GF-D8 (cell line): ENCODE measurements around the gene NECTIN4.
"Not testable (repeated sequence)": the region's sequence is repeated elsewhere in the genome, so short reads cannot be mapped to it uniquely, and the experiment has no call there.

ENCODE experiments used
- DNase-seq: peaks from one replicate; lab custom pipeline; 2025; lab: John Stamatoyannopoulos, UW

Gene NECTIN4

DNA sequence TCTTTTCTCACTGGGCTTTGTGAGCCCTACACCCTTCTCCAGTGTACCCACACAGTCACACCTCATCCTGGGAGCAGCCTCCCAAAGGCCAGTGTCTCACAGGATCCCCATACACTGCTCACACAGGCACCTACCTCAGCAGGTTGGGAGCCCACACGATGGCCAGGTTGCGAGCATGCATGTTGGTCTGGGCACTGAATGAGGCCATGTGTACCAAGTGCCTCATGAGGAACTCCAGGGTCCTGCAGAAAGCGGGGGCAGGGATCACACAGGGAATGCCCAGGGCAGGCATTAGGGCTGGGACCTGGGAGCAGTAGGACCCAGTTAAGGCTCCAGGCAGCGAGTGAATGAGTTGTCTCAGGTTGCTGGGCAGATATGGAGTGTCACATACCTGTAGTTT lies 35.1 kb downstream of the NECTIN4 start:
- no peak for DNase-seq

DNA sequence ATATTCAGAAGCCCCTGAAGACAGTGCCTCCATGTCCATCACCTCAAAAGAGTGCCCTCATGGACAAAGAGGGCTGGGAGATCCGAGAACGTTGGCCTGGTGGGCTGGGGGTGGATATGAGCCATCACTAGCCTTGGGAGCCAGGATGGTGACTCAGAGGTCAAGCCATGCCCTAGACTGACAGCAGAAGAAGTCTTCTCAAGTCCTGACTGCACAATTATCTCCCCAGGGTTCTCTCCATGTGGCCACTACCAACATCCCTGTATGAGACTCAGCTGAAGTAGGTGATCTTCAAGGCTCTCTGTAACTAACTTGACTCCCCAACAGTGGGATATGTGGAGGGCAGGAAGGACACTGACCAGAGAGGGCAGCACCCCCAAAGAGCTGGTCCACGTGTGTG lies 36.5 kb downstream of the NECTIN4 start:
- no peak for DNase-seq

DNA sequence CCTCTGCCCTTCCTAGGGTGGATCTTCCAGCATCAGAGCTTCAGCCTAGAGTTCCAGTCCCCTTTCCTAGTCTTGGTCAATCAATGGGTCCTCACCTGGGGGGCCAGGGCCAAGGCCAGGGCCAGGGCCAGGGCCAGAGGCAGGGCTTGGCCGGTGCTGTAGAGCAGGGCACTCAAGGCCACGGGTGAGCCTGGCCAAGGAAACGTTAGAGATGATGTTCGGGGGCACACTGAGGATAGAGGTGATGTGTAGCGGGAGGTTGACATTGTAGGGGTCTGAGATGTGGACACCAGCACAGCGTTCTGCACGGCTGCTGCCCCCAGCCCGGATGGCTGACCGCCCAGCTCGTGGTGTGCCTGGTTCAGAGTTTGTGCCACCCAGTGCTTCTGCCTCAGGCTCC lies 38.1 kb downstream of the NECTIN4 start:
- DNase-seq = no peak

DNA sequence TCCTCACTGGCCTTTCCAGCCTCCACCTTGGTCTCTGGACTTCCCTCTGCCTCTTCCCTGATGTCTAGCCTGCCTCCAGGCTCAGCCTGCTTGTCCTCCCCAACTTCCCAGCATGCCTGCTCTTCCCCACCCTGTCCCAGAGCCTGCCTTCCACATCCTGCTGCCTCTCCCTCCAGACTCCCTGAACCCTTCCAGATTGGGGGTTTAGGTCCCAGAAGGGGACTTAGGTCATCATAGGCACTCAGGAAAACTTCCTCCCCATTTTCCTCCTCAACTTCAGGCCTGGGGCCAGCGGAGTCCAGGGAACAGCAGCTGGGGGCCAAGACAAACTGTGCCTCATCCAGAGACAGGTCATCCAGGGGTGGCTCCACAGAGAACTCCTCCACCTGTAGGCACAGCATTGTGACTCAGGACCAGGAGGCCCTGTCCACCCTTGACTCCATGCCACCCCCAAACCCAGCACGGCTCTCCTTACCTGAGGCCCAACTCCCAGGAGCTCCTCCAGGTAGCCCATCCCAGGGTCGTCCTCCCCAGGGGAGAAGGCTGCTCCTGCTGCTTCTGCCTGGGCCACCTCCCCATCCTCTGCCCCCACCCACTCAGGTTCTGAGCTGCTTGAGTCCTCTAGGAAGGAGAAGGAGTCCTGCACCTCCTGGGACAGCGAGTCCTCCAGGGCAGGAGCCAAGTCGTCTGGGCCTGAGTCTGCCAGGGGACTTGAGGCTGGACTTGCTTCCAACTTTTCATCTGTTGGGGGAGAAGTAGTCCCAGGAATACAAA lies 40.2 kb downstream of the NECTIN4 start:
- DNase-seq = no peak

DNA sequence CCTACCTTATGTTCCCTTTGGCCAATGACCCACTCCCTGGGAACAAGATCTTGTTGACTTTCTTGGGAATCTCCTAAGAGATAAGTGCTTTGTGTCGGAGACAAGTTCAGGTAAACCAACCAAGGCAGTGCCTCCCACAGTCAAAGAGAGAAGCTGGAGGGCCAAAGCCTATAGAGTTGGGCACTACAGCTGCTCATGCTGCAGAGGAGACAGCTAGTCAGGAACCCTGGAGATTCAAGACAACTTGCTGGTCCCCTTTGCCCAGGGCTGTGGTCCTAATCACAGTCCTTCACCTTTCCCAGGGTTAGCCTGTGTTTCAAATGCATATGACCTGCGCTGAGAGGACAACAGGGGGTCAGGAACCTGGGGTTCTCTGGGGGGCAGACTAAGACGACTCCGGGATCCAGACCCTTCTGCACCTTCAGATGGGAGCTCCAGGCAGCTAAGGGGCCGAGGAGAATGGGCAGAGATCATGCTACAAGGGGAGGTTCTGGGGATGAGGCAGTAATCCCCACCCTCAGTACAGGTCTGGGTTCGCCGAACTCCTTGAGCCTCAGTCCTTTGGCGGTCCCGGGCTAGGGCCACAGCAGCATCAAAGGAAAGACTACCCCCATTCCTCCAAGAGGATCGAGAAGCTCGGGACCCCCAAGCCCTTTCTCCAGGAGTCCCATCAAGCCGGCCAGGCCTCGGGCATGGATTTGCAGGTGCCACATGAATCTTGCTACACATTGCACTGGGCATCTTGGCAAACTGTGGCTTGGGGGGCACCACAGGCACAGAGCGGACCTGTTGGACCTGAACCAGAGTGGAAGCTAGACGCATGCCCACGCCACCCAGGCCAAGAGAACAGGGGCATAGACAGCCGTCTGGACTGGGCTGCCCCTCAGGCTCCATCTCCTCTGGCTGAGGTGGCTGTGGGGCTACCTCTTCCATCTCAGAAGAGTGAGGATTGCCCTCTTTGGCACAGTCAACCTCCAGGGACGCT lies 41.6 kb downstream of the NECTIN4 start:
- DNase-seq = no peak

DNA sequence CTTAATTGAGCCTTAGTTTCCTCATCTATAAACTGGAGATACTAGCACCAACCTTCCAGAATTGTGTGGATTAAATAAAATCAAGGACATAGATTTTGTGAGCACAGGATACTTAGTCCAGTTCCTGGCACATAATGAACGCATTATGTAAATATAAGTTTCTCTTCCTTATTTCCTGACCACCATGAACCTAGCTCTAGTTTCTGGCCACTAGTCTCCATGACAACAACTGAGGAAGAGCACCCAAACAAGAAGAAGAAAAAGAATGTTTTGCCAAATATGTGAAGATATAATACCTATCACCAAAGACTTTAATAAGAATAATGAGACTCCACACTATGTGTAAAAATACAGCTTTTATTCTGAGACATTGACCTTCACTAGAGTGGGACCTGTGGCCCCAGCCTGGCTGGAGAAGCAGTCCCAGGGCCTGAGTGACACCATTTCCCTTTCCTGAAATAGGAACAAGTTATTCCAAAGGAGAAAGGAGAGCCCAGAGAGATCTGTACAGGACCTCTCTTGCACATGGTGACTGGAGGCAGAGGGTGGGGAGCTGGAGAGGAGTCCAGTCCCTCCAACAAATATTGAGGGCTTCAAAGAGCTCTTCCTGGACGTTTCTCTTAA lies 42.6 kb downstream of the NECTIN4 start:
- peak; percentile 22 for DNase-seq

DNA sequence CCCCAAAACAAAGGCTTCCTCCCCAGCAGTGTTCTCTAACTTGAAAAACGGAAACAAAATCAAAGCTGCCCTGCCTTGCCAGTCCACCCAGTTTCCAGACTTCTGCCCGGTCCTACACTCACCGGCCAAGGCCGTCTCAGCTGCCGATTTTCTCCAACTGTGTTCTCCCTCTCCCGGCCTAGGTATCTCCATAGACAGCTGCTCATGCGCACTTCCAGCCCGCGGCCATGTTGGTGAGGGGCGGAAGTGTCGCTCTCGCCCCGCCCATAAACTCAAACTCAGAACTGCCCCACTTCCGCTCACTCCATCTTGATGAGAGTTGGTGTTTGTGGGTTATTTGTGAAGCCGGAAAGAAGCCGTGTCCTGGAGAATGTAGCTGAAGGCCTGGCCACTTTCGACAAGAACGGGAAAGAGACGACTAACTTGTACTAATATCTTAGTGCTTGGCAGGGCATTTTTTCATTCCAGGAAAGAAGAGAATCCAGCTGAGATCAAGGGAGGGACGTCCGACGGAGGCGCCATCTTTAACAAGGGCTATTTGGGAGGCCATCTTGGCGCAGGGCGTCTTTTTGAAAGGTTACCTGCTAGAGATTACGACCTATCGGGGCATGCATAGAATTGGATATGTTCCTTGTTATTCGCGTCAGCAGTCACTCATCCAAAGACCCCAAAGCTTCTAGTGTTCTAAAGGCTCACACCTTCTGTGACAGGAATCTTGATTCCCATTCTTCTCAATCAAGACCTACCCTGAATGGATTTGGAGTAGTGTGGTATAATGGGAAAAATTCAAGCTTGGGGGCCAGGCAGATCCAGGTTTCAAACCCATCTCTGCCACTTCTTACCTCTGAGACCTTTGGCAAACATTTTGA lies 43.4 kb downstream of the NECTIN4 start, which contains the start of gene USF1:
TSS of gene USF1 (minus strand) at position 242 of the 869 bp plus-strand sequence. CDS start 2,702 bp downstream, outside the sequence.
- DNase-seq = peak; percentile 78

DNA sequence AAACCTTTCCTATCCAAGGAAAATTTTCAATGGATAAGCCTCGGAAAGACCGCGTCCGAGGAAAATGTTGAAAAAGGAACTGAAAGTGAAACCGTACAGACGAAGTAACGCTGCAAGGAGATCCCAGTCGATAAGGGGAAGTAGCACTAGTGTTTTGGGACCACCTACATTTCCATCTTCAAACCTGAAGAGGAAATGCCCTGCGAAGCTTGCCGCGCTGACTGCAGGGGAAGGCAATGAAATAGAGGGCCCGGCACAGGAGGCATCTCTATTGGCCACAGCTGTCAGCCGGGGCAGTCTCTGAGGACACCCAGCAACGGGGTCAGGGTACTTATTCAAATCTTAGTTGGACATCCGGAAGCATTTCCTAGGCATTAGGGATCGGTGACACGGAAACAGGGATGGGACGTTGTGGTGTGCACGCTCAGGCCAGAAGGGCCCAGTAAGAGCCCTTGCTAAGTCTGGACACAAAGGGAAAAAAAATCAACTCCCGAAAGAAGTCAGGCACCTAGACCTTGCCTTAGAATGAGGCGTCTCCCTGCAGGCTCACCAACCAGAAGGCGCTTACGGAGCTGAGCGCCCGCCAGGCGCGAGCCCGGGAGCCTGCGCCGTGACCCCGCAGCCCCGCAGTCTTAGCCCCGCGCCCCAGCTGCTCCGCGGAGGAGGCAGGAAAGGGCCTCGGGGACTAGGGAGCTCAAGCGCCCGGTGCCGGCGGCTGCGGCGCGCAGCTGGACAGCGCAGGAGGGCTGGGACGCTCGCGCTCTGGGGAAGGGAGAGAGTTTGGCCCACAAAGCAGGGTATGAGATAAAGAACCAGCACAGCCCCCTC lies 44.2 kb downstream of the NECTIN4 start:
- DNase-seq = peak; percentile 77

DNA sequence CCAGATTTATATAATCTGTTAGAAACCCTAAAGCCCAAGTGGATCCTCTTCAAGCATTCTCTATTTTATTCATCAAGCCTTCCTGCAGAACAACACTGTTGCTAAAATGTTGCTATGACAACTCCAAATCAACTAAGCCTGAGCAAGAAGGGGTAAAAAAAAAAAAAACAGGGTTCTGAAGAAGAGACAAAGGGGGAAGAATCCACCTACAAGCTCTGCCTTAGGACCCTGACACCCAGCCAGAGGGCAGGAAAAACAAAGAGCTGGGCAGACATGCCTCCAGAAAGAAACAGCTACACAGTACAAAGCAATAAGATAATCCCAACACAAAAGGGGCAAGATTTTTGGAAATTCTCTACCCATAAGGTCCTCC lies 44.8 kb downstream of the NECTIN4 start:
- no peak for DNase-seq

DNA sequence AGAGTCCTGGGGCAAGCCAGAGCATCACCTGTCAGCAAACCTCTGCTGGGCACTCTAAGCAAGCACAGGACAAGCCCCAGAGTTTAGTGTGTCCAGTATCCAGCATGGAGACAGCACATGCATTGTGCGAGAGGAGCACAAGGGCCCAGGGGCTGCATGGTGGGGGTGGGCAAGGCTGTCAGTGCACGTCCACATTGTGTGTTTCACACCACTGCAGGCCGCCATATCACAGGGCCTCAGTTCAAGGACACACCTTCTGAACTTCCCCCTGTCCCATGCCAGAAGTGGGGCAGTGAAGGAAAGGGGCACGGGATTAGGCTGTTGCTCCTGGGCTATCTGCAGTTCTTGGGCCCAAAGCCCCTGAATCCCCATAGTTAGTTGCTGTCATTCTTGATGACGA lies 49.8 kb downstream of the NECTIN4 start:
- no peak for DNase-seq

DNA sequence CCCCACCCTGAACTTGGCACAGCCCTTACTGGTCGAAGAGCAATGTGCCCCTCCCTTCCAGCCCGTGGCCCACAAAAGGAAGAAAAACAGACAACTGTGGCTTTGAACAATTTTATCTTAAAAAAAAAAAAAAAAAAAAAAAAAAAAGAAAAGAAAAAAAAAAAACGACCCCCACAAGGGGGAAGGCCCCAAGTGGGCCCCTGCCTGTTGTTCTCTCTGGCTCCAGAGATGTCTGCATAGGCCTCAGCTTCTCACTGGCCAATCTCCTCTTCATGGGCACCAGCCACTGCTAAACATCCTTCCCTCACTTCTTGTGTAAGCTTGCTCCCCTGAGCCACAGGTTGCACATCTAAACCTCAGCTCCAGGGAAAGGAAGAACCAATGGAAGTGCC lies 50.2 kb downstream of the NECTIN4 start:
- DNase-seq = no peak

DNA sequence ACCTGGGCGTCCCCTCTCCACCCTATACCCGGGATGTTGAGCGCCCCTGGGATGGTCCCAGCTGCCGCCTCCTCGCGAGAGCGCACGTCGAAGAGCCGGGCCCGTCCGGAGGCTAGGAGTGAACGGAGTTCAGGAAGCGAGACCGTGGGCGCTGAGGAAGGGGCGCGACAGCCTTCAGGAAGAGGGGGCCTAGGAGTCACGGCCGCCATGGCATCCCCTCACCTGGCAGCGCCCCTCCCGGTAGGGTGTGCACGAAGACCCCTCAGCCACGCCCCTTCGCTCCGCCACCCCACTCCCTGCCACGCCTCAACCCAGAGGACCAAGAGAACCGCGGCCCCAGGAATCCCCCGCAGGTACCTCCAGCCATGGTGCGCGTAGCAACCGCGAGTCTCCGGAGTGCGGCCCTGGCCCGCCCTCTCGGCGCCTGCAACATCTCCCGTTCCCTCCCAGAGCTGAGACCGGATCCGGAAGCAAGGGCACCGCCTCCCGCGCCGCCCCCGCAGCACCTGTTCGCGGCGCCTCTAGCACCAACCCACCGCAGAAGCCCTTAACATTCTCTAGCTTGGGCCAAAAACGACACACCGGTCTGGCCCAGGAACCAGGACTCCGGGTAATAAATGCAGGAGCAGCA lies 50.7 kb downstream of the NECTIN4 start, which contains the start of gene TSTD1:
TSS of gene TSTD1 (minus strand) at position 442 of the 631 bp plus-strand sequence. CDS start at position 367, 75 bp downstream.
- DNase-seq = no peak

DNA sequence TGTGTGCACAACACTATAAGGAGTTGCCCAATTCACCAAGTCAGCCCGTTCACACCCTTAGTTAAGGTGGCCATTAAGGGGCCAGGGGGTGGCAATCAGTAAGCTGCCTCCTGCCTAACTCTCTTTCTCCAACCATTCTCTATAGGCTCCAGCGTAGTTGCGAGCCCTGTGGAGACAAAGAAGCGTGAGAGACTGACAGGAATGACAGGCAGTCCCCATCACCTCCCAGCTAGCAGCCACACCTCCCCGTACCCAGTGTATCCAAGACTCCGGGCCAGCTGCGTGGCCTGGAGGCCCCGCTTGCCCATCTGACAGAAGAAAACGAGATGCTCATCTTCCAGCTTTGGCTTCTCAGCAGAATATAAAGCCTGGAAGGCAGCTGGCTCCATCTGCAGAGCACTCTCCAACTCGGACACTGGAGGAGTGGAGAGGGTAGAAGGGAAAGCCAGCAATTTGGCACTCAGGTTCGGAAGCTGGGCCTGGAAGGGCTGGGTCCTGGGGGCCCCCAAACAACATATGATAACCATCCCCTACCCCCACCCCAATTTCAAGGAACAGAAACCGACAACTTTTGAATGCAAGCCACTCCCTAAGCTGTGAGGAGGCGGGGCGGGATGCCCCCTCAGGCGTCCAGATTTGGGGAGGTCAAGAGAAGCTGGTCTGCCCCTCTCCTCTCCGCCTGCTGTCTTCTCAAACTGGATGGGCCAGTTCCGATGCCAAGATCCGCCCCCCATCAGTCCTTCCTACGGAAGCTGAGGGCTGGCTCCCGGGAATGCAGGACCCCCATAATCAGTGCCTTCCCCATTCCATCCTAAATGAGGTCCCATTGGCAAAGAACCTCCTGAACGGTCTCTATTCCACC lies 51.5 kb downstream of the NECTIN4 start:
- no peak for DNase-seq

DNA sequence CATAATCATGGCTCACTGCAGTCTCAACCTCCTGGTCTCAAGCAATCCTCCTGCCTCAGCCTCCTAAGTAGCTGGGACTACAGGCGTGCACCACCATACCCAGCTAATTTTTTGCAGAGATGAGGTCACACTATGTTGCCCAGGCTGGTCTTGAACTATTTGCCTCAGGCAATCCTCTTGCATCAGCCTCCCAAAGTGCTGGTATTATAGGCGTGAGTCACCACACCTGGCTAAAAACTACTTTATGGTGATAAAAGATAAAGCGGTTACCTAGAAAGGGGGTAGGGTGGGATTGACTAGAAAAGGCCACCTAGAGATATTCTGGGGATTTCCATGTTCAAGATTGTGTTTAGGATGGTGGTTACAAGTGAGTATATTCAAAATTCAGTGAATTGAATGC lies 55.6 kb downstream of the NECTIN4 start:
- no peak for DNase-seq

DNA sequence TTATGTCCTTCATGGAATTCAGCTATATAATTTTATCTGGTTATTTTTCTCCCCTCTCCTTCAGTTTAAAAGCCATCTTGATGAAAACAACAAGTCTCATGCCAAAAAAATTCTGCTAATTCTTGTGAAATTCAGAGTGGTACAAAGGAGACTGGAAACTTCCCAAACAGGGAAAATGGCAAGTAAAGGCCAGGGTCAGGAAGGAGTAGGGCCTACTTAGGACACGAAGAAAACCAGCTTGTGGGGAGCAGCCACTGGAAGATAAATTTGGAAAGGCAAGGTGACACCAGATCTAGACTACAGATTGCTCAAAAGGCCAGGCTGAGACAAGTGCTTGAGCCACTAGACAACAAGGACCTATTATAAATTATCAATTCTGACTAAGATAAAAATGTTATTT lies 56.9 kb downstream of the NECTIN4 start:
- no peak for DNase-seq

DNA sequence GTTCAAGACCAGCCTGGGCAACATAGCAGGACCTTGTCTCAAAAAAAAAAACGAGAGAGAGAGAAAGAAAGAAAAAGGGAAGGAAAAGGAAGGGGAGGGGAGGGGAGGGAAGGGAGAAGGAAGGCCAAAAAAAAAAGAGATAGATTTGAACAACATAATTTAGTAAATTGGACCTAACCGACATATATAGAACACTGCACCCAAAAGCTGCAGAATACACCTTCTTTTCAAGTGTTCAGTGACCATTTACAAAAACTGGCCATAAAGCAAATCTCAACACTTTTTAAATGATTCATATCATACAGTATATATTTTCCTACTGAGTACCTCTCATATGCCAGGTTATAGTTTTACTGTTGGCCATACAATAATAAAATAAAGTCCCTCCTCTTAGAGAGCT lies 57.5 kb downstream of the NECTIN4 start:
- DNase-seq = no peak

DNA sequence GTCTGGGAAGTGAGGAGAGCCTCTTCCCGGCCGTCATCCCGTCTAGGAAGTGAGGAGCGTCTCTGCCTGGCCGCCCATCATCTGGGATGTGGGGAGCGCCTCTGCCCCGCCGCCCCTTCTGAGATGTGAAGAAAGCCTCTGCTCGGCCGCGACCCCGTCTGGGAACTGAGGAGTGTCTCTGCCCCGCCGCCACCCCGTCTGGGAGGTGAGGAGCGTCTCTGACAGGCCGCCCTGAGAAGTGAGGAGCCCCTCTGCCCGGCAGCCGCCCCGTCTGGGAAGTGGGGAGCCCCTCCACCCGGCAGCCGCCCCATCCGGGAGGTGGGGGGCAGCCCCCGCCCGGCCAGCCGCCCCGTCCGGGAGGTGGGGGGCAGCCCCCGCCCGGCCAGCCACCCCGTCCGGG lies 59.9 kb downstream of the NECTIN4 start:
- DNase-seq = not testable (repeated sequence)

DNA sequence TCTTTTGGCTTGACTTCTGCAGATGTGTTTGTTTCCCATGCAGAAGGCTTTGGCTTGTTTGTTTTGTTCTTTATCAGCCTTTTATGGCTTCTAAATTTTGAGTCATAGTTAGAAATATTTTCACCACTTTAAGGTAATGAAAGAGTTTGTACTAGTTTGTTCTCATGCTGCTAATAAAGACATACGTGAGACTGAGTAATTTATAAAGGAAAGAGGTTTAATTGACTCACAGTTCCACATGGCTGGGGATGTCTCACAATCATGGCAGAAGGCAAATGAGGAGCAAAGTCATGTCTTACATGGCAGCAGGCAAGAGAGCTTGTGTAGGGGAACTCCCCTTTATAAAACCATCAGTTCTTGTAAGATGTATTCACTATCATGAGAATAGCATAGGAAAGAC lies 62.4 kb downstream of the NECTIN4 start:
- DNase-seq = not testable (repeated sequence)

DNA sequence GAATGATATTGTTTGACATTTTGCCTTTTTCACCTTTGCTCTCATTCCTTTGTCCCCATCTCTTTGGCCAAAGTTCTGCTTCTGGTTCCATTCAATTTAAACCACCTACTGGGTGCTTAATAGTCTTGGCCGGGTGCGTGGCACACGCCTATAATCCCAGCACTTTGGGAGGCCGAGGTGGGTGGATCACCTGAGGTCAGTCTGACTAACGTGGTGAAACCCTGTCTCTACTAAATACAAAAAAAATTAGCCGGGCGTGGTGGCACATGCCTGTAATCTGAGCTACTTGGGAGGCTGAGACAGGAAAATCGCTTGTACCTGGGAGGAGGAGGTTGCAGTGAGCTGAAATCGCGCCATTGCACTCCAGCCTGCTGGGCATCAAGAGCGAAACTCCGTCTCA lies 66.9 kb downstream of the NECTIN4 start:
- not testable (repeated sequence) for DNase-seq
